IPS-18c (cell line): ENCODE measurements around the gene TMEM19.

Experiments
- H3K4me3 ChIP-seq: 2 replicates; pipeline ENCODE4 v1.7.0; 2013; ENCODE audit warnings: low read depth, mild to moderate bottlenecking, low read length, moderate library complexity; ENCODE audit not compliant: insufficient read depth
- H3K9me3 ChIP-seq: one replicate; pipeline ENCODE4 v1.6.1; 2013; ENCODE audit warnings: mild to moderate bottlenecking, low read length, moderate library complexity; ENCODE audit not compliant: control insufficient read depth, insufficient read depth

Gene TMEM19

DNA sequence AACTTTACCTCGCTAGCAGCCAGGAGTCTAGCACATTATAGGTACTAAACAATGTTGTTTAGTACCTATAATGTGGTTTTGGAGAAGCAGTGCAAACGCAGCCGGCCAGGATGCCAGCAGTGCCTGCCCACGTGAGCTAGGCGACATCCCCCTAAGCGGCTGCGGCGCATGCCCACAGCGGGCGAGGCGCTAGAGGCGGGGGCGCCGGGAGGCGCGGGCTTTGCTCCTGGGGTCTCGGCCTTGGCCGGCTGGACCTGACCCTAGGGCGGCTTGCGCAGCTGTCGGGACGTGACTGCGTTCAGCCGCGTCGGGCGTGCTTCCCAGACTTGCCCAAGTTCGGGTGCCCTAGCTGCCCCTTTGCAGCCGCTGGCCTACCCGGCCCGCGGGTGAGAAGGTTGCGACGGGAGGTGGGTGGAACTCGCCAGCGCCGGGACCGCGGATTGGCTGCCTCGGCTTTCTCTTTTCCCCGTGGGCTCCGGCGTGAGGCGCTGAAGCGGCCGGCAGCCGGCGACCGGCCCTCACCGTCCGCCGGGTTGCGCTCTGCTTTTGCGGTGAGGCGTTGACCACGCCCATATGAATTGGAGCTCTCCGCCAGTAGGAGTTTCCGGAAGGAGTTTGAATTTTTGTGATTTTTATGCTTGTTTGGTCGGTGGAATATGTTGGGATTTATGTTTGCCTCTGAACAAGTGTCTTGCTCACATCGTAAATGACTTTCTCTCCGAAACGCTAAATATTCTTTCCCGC lies at the start of gene TMEM19:
TSS of gene TMEM19 (plus strand) at position 169 of the 744 bp plus-strand sequence. CDS start 599 bp downstream, outside the sequence.
- Histone ChIP-seq H3K4me3 (peak within 1 kb of the TSS; percentile 79), H3K9me3 (no peaks in the 10 kb centered on the region)

DNA sequence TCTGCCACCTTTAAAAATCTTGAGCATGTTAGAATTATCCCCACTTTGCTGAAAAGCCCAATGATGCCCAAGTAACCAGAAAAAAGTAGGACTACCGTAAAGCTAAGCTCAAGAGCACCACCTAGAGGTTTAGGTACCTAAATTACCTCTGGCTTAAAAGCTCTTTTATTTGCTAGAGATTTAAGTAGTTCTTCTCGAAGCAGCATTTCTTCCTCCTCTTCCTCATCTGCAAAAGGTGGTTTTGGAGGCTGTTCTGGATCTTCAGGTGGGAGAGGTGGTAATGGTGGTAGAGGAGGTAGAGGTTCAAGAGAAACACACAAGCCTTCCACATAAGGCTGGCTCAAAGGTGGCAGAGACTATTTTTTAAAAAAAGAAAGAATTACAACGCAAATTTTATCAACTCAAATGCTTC lies 49.2 kb upstream of the TMEM19 start:
- Histone ChIP-seq H3K4me3 (no peak overlapping the region), H3K9me3 (no peaks in the 10 kb centered on the region)

DNA sequence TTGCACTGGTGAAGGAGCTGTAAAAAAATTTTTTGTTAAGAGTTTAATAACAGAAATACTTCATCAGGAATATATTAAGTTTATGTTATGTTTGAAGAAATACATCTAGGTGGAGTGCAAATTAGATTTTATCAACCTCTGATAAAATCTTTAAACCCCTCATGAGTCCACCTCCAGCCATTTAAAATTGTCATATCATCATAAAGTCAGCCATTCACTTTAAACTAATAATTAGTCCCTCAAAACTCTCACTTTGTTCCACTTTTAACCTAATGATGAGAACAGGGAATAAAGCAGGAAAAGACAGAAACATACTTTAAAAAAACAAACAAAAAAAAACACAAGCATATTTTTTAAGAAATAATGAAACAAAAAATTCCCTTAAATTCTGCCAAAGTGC lies 47.4 kb upstream of the TMEM19 start:
- H3K9me3 ChIP-seq = no peaks in the 10 kb centered on the region
- no peak overlapping the region for H3K4me3 ChIP-seq

DNA sequence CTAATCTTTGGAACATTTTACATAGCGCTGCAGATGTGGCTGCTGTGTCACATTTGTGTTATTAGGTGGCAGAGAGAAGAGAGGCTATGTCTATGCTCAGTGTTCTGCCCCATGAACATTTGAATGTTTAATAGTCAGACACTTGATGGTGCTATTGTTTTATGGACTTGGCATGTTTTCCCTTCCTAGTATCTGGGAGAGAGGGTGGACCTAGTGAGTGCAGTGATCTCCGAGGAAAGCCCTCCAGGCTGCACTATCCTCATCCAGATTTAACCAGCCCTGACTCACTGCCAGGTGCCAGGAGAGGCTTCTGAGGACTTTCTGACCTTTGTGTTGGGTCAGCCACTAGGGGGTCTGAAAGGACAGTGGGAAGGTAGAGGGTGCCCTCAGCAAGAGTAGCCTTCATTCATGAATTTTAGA lies 46.5 kb upstream of the TMEM19 start:
- no peak overlapping the region for H3K4me3 ChIP-seq

DNA sequence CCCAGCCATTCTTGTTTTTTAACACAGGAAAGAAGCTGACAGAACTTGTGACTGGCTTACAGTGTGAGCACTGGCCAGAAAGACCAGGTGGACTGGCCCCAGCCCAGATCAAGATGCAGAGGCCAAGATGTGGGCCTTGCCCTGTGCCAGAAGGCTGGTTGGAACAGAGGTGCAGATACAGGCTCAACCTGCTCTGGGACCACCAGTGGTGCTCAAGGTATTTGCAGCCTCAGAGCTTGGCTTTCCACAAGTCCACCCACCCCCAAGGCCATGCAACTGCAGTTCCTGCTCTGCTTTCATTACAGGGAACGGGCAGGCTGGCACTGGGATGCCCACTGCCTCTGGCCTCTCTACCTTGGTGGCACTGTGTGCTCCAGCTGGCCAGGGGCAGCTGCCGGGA lies 45.6 kb upstream of the TMEM19 start:
- H3K4me3 ChIP-seq = no peak overlapping the region
- no peaks in the 10 kb centered on the region for H3K9me3 ChIP-seq

More for the DNA sequence above, 46.5 kb upstream of the TMEM19 start:
- H3K9me3 ChIP-seq = no peaks in the 10 kb centered on the region

DNA sequence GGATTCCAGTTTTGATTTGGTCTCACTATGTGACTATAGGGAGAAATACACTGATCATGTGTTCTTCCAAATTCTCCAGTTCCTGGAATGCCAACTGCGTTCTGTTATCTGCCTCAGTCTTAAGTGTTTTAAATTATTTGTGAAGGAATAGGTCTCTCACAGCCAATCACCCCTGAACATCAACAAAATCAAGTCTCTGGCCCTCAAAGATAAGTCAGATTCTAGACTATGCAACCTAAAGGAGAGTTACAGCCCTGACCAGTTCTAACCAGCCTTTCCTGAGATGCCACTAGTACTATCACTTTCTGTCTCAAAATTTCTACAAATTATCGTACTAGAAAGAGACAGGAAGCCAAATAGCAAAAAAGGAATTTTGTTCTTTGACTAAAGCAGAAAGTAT lies 44.5 kb upstream of the TMEM19 start:
- Histone ChIP-seq H3K4me3 (no peak overlapping the region), H3K9me3 (no peaks in the 10 kb centered on the region)

DNA sequence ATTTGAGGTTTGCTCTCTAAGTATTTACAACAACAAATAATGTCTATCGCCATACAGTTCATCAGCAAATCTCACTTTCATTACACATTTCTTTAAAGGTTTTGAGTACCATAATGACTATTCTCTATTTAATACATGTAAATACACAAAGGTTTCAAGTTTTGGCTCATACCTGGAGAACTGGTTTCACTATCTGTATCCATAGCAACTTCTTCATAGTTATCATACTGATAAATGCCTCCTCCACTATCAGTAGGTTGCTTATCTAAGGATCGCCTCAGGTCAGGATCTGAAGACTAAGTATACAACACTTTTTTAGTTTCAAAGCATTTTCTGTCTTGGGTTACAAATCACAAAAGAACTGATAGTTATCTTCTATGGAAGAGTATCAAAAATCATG lies 43.6 kb upstream of the TMEM19 start:
- Histone ChIP-seq H3K9me3 (no peaks in the 10 kb centered on the region), H3K4me3 (no peak overlapping the region)

DNA sequence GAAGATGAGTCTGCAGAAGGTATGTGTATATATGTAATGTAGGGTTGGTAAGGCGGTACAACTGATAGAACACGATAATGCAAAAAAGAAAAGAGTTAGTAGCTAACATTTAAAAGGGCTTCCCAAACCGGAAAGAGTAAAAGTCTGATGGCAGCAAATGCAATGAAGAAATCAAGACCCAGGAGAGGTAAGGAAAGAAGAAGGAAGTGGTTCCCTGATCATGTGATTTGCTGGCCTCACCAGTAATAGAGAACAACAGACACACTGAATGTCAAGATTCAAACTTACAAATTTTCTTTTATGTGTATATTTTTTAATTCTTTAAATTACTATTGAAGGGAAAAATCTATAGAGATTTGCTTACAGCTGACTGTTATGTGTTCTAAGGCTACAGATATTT lies 40.6 kb upstream of the TMEM19 start:
- H3K4me3 ChIP-seq = no peak overlapping the region
- H3K9me3 ChIP-seq = no peaks in the 10 kb centered on the region

DNA sequence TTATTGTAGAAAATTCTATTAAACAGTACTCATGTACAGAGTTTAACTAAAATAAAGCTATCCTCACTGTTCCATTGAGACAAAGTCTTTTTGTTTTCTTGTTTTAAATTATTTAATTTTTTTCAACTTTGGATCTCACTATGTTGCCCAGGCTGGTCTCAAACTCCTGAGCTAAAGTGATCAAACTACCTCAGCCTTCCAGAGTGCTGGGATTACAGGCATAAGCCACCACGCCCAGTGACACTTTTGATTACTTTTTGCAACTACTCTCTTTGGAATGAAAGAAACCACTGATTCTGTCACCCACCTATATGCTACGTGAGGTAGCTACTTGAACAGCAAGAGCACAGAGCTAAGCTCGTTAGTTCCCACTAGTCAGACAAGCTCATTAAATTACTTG lies 39.4 kb upstream of the TMEM19 start:
- Histone ChIP-seq H3K4me3 (no peak overlapping the region), H3K9me3 (no peaks in the 10 kb centered on the region)

DNA sequence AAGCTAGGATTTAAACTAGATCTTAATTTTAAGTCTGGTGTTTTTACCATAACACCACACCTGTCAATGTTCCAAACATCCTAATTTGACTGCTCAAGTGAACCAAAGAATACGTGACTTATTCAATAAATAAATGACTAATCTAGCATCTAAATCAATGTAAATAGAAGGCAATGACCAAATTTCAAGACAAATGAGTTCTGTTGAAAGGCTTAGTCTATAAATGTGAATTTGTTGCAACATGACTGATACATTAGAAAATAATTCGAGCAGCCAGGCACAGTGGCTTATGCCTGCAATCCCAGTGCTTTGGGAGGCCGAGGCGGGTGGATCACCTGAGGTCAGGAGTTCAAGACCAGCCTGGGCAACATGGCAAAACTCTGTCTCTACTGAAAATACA lies 37.3 kb upstream of the TMEM19 start:
- Histone ChIP-seq H3K9me3 (no peaks in the 10 kb centered on the region), H3K4me3 (no peak overlapping the region)

DNA sequence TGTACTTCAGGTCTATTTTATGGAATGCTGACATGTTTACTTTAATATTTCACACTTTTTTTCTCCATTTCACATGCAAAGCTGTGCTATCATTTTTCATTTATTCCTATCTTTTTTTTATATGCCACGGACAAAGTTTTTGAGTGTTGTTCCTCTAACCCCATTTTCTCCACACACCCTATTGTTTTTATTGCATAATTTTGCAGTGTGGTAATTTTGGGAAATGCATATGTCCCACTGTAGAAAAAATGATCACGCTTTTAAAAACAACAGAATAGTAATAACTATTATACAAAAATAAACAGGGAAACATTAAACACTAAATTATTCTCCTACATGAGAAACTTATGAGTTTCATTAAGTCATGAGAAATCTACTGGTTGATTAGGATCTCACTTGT lies 36.5 kb upstream of the TMEM19 start:
- Histone ChIP-seq H3K9me3 (no peaks in the 10 kb centered on the region), H3K4me3 (no peak overlapping the region)

DNA sequence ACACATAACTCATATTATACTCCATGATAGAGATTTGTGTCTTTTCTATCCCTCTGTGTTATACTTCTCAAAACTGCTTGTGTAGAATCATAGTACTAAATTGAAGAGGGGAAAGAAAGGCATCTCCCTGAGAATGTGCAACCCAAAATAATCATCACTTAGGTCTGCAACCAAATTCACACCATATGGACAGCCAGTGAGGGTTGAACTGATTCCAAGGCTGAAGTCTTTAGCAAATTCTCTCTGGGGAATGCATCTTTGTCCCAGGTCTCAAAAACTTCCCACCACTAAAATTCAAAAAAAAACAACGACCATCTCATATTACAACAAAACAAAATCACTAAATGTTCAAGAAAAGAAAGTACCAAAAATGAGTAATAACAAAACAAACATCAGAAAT lies 33.2 kb upstream of the TMEM19 start:
- H3K4me3 ChIP-seq = no peak overlapping the region
- no peaks in the 10 kb centered on the region for H3K9me3 ChIP-seq

DNA sequence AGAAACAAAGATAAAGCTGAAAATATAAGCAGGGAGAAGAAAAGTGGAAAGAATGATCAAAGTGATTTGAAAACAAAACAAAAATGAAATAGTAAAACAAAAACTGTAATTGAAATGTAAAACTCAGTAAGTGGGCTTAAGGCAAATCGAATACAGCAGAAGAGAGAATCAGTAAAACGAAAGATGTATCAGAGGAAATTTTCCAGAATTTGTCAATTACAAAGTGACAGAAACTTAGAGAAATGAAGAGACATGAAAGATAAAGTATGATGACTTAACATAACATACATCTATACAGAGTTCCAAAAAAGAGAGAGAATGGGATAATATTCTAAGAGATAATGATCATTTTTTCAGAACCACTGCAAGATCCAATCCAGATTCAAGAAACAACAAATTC lies 32.7 kb upstream of the TMEM19 start:
- H3K4me3 ChIP-seq = no peak overlapping the region
- H3K9me3 ChIP-seq = no peaks in the 10 kb centered on the region

DNA sequence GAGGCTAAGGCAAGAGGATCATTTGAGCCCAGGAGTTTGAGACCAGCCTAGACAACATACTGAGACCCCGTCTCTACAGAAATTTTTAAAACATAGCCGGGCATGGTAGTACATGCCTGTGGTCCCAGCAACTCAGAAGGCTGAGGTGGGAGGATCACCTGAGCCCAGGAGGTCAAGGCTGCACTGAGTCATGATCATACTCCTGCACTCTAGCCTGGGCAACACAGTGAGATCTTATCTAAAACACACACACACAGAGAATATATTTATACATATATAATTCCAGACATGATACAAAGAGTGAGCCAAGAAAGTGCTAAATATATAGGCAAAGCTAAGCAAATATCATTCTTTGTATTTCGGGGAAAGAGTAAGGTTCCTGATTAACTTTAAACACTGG lies 31.7 kb upstream of the TMEM19 start:
- Histone ChIP-seq H3K4me3 (no peak overlapping the region), H3K9me3 (no peaks in the 10 kb centered on the region)

DNA sequence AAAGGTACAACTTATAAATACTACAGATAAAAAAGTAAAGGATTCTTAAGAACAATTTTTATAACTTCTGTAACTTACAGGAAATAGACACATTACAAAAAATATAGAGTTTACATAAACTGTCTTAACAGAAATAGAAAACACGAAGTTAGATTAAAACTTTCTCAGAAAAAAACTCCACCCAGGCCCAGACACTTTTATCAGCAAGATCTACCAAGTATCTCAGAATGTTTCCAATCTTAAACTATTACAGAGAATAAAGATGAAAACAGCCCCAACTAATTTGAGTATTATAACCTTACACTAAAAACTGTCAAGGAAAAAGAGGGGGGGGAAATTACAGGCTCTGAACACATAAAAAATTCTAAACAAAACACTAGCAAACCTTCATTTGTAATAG lies 30.4 kb upstream of the TMEM19 start:
- no peak overlapping the region for H3K4me3 ChIP-seq
- no peaks in the 10 kb centered on the region for H3K9me3 ChIP-seq

DNA sequence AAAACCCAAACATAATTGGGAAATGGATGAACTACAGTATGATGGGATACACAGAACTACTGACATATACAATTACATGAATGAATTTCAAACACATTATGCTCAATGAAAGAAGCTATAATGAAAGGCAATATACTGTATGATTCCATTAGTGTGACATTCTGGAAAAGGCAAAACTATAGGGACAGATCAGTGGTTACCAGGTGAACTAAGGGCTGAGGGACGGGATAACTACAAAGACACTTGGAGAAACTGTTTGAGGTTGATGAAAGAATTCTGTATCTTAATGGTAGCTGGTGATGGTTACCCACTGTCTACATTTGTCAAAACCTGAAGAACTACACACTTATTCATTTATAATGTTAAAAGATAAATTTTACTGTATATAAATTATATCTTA lies 30.0 kb upstream of the TMEM19 start:
- Histone ChIP-seq H3K9me3 (no peaks in the 10 kb centered on the region), H3K4me3 (no peak overlapping the region)

DNA sequence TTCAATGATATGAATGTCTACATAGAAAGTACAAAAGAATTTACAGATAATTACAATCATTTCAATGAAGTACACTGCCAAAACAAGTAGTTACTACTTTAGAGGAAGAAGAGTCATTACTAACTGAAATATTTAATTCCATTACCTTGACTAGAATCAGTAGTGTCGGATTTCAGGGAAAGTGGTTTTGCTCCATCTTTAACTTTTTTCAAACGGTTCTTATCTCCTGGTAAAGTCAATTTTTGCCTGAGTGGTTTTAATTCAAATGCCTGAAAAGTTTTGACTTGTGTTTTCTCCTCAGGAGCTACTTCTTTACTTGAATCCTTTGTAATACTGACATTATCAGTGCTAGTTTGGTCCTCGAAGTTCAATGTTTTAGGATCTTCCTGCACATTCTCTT lies 29.1 kb upstream of the TMEM19 start:
- no peak overlapping the region for H3K4me3 ChIP-seq

DNA sequence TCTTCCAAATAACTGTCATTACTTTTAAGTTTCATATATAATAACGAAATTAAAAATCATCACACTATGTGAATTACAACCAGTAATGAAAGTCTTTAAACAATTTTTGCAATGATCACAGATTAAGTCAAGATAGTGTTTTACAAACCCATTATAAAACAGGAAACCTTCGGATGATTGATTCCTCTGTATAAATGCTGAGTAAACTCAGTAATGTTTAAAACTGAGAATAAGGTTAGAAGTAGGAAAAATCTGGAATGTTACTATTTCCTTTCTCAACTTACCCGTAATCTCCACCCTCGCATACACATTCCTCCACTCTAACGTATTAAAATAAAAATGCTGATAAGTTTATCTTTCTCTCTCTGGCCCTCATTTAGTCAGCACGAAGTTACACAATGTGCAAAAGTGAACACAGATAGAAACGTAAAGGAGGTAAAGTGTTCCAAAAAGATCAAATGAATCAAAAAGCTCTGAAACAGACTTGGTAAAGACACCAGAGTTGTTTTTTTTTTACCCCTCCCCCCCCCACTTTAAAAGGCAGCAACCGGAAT lies 23.8 kb upstream of the TMEM19 start:
- peak overlapping the region; percentile 25; the same call in 1 of the 2 replicates for H3K4me3 ChIP-seq
- no peaks in the 10 kb centered on the region for H3K9me3 ChIP-seq

More for the DNA sequence above, 29.1 kb upstream of the TMEM19 start:
- H3K9me3 ChIP-seq = no peaks in the 10 kb centered on the region
